HCT116 (cell line): ENCODE data around the gene C2. TPM values are rescaled to one million over a fixed set of nuclear protein-coding genes. Genes with fewer than 3 reads are reported as not detected.

Experiments used
- ATAC-seq: fragments of 200-7000 bp; cut with Tn5 transposase; 2 replicates; pipeline ENCODE4 v1.9.1; 2020; ENCODE audit warnings: mild to moderate bottlenecking, moderate library complexity
- BruUV-seq: library from RNA; stranded (reverse); fragments of 400-500 nt; replicated peaks from 2 replicates; lab custom pipeline; 2021; lab: Mats Ljungman, UMichigan
- CTCF ChIA-PET: fragments of 300-600 bp; sonication (Branson Sonifier 250); formaldehyde crosslinking; loops from one replicate; lab custom pipeline; 2021; ENCODE audit warnings: antibody characterized with exemption; lab: Charles Lee
- POLR2A ChIA-PET: fragments of 300-600, 350-600 bp; sonication (Branson Sonifier 250); formaldehyde crosslinking; loops from one replicate; lab custom pipeline; 2021; ENCODE audit warnings: antibody characterized with exemption; lab: Charles Lee
- RAD21 ChIA-PET, 2 experiments: fragments of 300-600 bp; sonication (Branson Sonifier 250); formaldehyde crosslinking; loops; one replicate each; lab custom pipeline; 2023; ENCODE audit warnings: low total read pairs in 2 of 2; ENCODE audit not compliant: uncharacterized antibody in 2 of 2, unreplicated experiment in 2 of 2, low non-redundant PET in 1 of 2; lab: Charles Lee
- DNase-seq: peaks from one replicate; pipeline ENCODE4 v3.0.0-alpha.2; 2010; ENCODE audit warnings: low read depth, low spot score
- H2AFZ ChIP-seq: fragments of 200-600 bp; shearing (Covaris generic), sonication (generic); 2 replicates; pipeline ENCODE4 v1.6.1; 2017; ENCODE audit warnings: low read depth, mixed run types, mixed read lengths, antibody characterized with exemption, low read length; ENCODE audit not compliant: poor library complexity, severe bottlenecking
- H3K27ac ChIP-seq: 2 replicates; pipeline ENCODE4 v1.5.1; 2012; ENCODE audit warnings: low read depth, low read length
- H3K27me3 ChIP-seq: fragments of 200-600 bp; sonication (generic); 2 replicates; pipeline ENCODE4 v1.6.1; 2016; ENCODE audit warnings: mixed run types, low read length, mixed read lengths; ENCODE audit not compliant: insufficient read depth
- H3K36me3 ChIP-seq, 2 experiments: fragments of 200-500 bp in 1 of 2; fragments of 200-600 bp in 1 of 2; sonication (Bioruptor generic) in 1 of 2; sonication (generic) in 1 of 2; 2 replicates each; pipeline versions ENCODE4 v1.5.1 to v1.6.1; 2014 to 2016; ENCODE audit warnings: low read length in 2 of 2, inconsistent platforms in 1 of 2, mixed read lengths in 1 of 2, mixed run types in 1 of 2; ENCODE audit not compliant: insufficient read depth in 2 of 2, control insufficient read depth in 1 of 2
- H3K4me1 ChIP-seq, 2 experiments: fragments of 200-600 bp in 1 of 2; sonication (generic) in 1 of 2; 2 replicates each; pipeline versions ENCODE4 v1.5.1 to v1.6.1; 2012 to 2017; ENCODE audit warnings: low read length in 2 of 2, inconsistent platforms in 1 of 2, mild to moderate bottlenecking in 1 of 2, mixed read lengths in 1 of 2, mixed run types in 1 of 2, moderate library complexity in 1 of 2; ENCODE audit not compliant: insufficient read depth in 2 of 2, control insufficient read depth in 1 of 2
- H3K4me2 ChIP-seq: fragments of 200-600 bp; sonication (generic); 2 replicates; pipeline ENCODE4 v1.6.1; 2017; ENCODE audit warnings: mixed run types, low read length, mixed read lengths
- H3K4me3 ChIP-seq, 2 experiments: fragments of 200-600 bp in 1 of 2; sonication (generic) in 1 of 2; replicated peaks in 1 of 2; 2 replicates each; pipeline ENCODE4 v1.5.1; 2011 to 2016; ENCODE audit warnings: low read length in 2 of 2, control low read depth in 1 of 2, low read depth in 1 of 2, mild to moderate bottlenecking in 1 of 2, mixed read lengths in 1 of 2, mixed run types in 1 of 2
- H3K79me2 ChIP-seq: fragments of 200-600 bp; sonication (generic); 2 replicates; pipeline ENCODE4 v1.6.1; 2017; ENCODE audit warnings: mild to moderate bottlenecking, mixed run types, low read length, moderate library complexity, mixed read lengths; ENCODE audit not compliant: insufficient read depth
- H3K9ac ChIP-seq: fragments of 200-600 bp; sonication (generic); 2 replicates; pipeline ENCODE4 v1.6.1; 2016; ENCODE audit warnings: low read length, mixed read lengths
- H3K9me2 ChIP-seq: fragments of 200-600 bp; sonication (generic), shearing (Covaris generic); 2 replicates; pipeline ENCODE4 v1.6.1; 2017; ENCODE audit warnings: mixed run types, mild to moderate bottlenecking, moderate library complexity; ENCODE audit not compliant: insufficient read depth
- H3K9me3 ChIP-seq, 2 experiments: fragments of 200-500 bp in 1 of 2; fragments of 200-600 bp in 1 of 2; sonication (Bioruptor generic) in 1 of 2; sonication (generic) in 1 of 2; 2 replicates each; pipeline ENCODE4 v1.6.1; 2014 to 2017; ENCODE audit warnings: low read length in 2 of 2, mixed read lengths in 2 of 2, inconsistent platforms in 1 of 2, low read depth in 1 of 2, mild to moderate bottlenecking in 1 of 2, mixed run types in 1 of 2, moderate library complexity in 1 of 2; ENCODE audit not compliant: control insufficient read depth in 1 of 2, insufficient read depth in 1 of 2
- H4K20me1 ChIP-seq: fragments of 200-600 bp; sonication (generic), shearing (Covaris generic); 2 replicates; pipeline ENCODE4 v1.6.1; 2017; ENCODE audit warnings: mixed run types, mild to moderate bottlenecking, moderate library complexity; ENCODE audit not compliant: insufficient read depth
- CBX3 ChIP-seq: IDR thresholded peaks from 2 replicates; pipeline ENCODE4 v1.6.1; 2012; ENCODE audit warnings: low read depth
- CEBPB ChIP-seq: IDR thresholded peaks from 2 replicates; pipeline ENCODE4 v1.6.1; 2012; ENCODE audit warnings: low read depth
- EGR1 ChIP-seq: IDR thresholded peaks from 2 replicates; pipeline ENCODE4 v1.6.1; 2012; ENCODE audit warnings: low read depth
- ELF1 ChIP-seq: IDR thresholded peaks from 2 replicates; pipeline ENCODE4 v1.6.1; 2012; ENCODE audit warnings: low read depth, borderline replicate concordance
- EZH2phosphoT487 ChIP-seq: fragments of 200-600 bp; IDR thresholded peaks from 2 replicates; pipeline ENCODE4 v1.6.1; 2018; ENCODE audit warnings: antibody characterized with exemption, borderline replicate concordance
- FOSL1 ChIP-seq: IDR thresholded peaks from 2 replicates; pipeline ENCODE4 v1.6.1; 2012; ENCODE audit warnings: low read depth
- JUND ChIP-seq: IDR thresholded peaks from 2 replicates; pipeline ENCODE4 v1.6.1; 2012
- POLR2A ChIP-seq: IDR thresholded peaks from 2 replicates; pipeline ENCODE4 v1.7.0; 2011; ENCODE audit warnings: borderline replicate concordance; ENCODE audit not compliant: insufficient read depth, insufficient read length; ENCODE audit errors: extremely low read depth
- POLR2AphosphoS5 ChIP-seq: IDR thresholded peaks from 2 replicates; pipeline ENCODE4 v1.6.1; 2011; ENCODE audit warnings: mild to moderate bottlenecking, low read depth, low read length, moderate library complexity
- RAD21 ChIP-seq: IDR thresholded peaks from 2 replicates; pipeline ENCODE4 v1.6.1; 2012; ENCODE audit warnings: low read depth, mild to moderate bottlenecking
- SIN3A ChIP-seq: IDR thresholded peaks from 2 replicates; pipeline ENCODE4 v1.6.1; 2012; ENCODE audit warnings: low read depth
- SP1 ChIP-seq: IDR thresholded peaks from 2 replicates; pipeline ENCODE4 v1.6.1; 2012; ENCODE audit warnings: low read depth
- SRF ChIP-seq: IDR thresholded peaks from 2 replicates; pipeline ENCODE4 v1.6.1; 2012; ENCODE audit warnings: low read depth
- TCF7L2 ChIP-seq: IDR thresholded peaks from 2 replicates; pipeline ENCODE4 v1.7.0; 2011; ENCODE audit warnings: borderline replicate concordance, inconsistent platforms; ENCODE audit not compliant: insufficient read depth, insufficient read length; ENCODE audit errors: extremely low read depth
- YY1 ChIP-seq: IDR thresholded peaks from 2 replicates; pipeline ENCODE4 v1.6.1; 2011; ENCODE audit warnings: low read length, low read depth, moderate library complexity, mild to moderate bottlenecking; ENCODE audit not compliant: insufficient replicate concordance; ENCODE audit errors: extremely low read depth
- ZFX ChIP-seq: fragments of 450-650 bp; IDR thresholded peaks from 2 replicates; pipeline ENCODE4 v1.6.1; 2017
- intact Hi-C: fragments of 100-400 bp; cut with micrococcal nuclease; formaldehyde crosslinking; loops from 2 replicates; pipeline ENCODE4 v1.10.0; 2022
- total RNA-seq: library from RNA; stranded (reverse); gene quantifications from one replicate; pipeline ENCODE4 v1.2.1, GENCODE V29; 2021; ENCODE audit not compliant: unreplicated experiment
- TF ChIP-seq, protein P1 (sequence below): IDR thresholded peaks from 2 replicates; pipeline ENCODE4 v1.6.1; 2012
- TF ChIP-seq, protein P2 (sequence below): IDR thresholded peaks from 2 replicates; pipeline ENCODE4 v1.6.1; 2012; ENCODE audit warnings: low read depth

Gene C2
- total RNA-seq, 1 experiment from 2014 or later = 3.1 TPM

DNA sequence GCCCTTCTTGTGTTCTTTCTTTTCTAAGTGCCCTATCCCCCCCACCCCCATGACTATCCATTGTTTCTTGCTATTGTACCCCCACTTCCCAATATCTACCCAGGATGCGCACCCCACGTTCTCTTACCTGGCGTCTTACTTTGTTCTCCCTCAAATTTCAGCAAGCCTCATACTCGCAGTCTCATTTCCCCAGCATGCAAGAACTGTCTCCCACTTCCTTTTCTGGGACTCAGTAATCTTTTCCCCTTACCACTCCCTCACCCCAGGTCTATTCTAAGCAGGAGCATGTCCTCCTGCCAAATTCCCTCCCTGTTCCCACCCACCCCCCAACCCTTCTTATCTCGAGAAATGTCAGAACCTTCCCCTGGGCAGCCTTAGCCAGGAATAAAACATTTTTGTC is 28.3 kb upstream of the C2 start:
- Histone ChIP-seq H3K9me3 (no peaks in the 10 kb centered on the region), H4K20me1 (no peaks in the 10 kb centered on the region), H3K27ac (no peak overlapping the region), H3K4me3 (no peak overlapping the region), H3K79me2 (peaks cover 18% of the 10 kb centered on the region; the same call in 1 of the 2 replicates), H3K36me3 (peaks cover 4 to 17% of the 10 kb centered on the region in 2 experiments), H3K4me1 (peaks cover 12 to 34% of the 10 kb centered on the region in 2 experiments), H3K9ac (no peak overlapping the region), H3K9me2 (no peaks in the 10 kb centered on the region), H3K27me3 (no peaks in the 10 kb centered on the region), H3K4me2 (no peak overlapping the region), H2AFZ (no peak overlapping the region)
- ChIA-PET POLR2A (interaction anchor here (1.3 to 1.7 kb wide), 2 partner anchors 56 to 64 kb away, joined by 3 to 4 read pairs; no protein-coding TSS in a partner anchor), CTCF (no interaction called here), RAD21 (no interaction called here)
- TF ChIP-seq EZH2phosphoT487 (no peak), YY1 (no peak), CEBPB (no peak), CBX3 (no peak), SRF (no peak), EGR1 (no peak), FOSL1 (no peak), RAD21 (no peak), JUND (no peak), POLR2AphosphoS5 (no peak), POLR2A (no peak), TCF7L2 (no peak), ZFX (no peak), SP1 (no peak), ELF1 (no peak), SIN3A (no peak)
- TF ChIP-seq, protein P1, sequence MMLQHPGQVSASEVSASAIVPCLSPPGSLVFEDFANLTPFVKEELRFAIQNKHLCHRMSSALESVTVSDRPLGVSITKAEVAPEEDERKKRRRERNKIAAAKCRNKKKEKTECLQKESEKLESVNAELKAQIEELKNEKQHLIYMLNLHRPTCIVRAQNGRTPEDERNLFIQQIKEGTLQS = no peak
- TF ChIP-seq, protein P2, sequence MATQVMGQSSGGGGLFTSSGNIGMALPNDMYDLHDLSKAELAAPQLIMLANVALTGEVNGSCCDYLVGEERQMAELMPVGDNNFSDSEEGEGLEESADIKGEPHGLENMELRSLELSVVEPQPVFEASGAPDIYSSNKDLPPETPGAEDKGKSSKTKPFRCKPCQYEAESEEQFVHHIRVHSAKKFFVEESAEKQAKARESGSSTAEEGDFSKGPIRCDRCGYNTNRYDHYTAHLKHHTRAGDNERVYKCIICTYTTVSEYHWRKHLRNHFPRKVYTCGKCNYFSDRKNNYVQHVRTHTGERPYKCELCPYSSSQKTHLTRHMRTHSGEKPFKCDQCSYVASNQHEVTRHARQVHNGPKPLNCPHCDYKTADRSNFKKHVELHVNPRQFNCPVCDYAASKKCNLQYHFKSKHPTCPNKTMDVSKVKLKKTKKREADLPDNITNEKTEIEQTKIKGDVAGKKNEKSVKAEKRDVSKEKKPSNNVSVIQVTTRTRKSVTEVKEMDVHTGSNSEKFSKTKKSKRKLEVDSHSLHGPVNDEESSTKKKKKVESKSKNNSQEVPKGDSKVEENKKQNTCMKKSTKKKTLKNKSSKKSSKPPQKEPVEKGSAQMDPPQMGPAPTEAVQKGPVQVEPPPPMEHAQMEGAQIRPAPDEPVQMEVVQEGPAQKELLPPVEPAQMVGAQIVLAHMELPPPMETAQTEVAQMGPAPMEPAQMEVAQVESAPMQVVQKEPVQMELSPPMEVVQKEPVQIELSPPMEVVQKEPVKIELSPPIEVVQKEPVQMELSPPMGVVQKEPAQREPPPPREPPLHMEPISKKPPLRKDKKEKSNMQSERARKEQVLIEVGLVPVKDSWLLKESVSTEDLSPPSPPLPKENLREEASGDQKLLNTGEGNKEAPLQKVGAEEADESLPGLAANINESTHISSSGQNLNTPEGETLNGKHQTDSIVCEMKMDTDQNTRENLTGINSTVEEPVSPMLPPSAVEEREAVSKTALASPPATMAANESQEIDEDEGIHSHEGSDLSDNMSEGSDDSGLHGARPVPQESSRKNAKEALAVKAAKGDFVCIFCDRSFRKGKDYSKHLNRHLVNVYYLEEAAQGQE = no peak
- intact Hi-C loops = loop anchor here (5.0 kb wide), 1 partner anchor 232 kb away; the partner anchor contains the start of genes CSNK2B and LY6G5B
- BruUV-seq = no TSS peak
- DNase-seq (no peak), ATAC-seq (no peak)
